ENCODE results near the gene LTF.
A peak's percentile ranks its signal among the peaks of the same experiment; 100 is the strongest.
"Not testable (repeated sequence)": the region's sequence is repeated elsewhere in the genome, so short reads cannot be mapped to it uniquely, and the experiment has no call there.

The LTF gene

GRCh38 chr3:46412786-46413298, 51.9 kb downstream of the LTF start:
- no peak for DNase-seq (ENCODE audit: low read depth)

- no peak for DNase-seq (ENCODE audit: low read depth)
Measured at GRCh38 chr3:46411271-46411670, 53.4 kb downstream of the LTF start.

GRCh38 chr3:46410669-46411068, 54.0 kb downstream of the LTF start:
- DNase-seq (ENCODE audit: low read depth), result no peak

GRCh38 chr3:46409739-46410489, 54.8 kb downstream of the LTF start:
- no peak for DNase-seq (ENCODE audit: low read depth)

DNA sequence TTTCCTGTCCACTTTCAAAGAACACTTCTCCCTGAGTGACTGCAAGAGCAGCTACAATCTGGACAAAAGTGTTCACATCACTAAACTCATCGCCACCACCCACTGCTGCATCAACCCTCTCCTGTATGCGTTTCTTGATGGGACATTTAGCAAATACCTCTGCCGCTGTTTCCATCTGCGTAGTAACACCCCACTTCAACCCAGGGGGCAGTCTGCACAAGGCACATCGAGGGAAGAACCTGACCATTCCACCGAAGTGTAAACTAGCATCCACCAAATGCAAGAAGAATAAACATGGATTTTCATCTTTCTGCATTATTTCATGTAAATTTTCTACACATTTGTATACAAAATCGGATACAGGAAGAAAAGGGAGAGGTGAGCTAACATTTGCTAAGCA, 55.9 kb downstream of the LTF start:
- no peak for DNase-seq (ENCODE audit: low read depth)

GRCh38 chr3:46407970-46408369, 56.7 kb downstream of the LTF start:
- DNase-seq (ENCODE audit: low read depth), result no peak

GRCh38 chr3:46406788-46407611, 57.7 kb downstream of the LTF start, which contains the start of the genes CCR5AS and CCRL2:
CCR5AS (minus strand) TSS chr3:46407066.
CCRL2 (plus strand) TSS chr3:46407259; CDS start chr3:46408080, 821 bp downstream.
- DNase-seq (ENCODE audit: low read depth), result peak; percentile 31

- no peak for DNase-seq (ENCODE audit: low read depth)
Measured at GRCh38 chr3:46406443-46406787, 58.3 kb downstream of the LTF start.

- DNase-seq (ENCODE audit: low read depth), result no peak
Measured at GRCh38 chr3:46405301-46406019, 59.2 kb downstream of the LTF start.

DNA sequence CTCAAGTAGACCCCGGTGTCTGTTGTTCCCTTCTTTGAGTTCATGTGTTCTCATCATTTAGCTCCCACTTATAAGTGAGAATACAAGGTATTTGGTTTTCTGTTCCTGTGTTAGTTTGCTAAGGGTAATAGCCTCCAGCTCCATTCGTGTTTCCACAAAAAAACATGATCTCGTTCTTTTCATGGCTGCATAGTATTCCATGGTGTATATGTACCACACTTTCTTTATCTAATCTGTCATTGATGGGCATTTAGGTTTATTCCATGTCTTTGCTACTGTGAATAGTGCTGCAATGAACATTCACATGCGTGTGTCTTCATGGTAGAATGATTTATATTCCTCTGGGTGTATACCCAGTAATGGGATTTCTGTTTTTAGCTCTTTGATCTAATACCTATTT, 61.8 kb downstream of the LTF start:
- DNase-seq (ENCODE audit: low read depth), result not testable (repeated sequence)

GRCh38 chr3:46401579-46401978, 63.1 kb downstream of the LTF start:
- no peak for DNase-seq (ENCODE audit: low read depth)

- DNase-seq (ENCODE audit: low read depth), result no peak
Measured at GRCh38 chr3:46400846-46401245, 63.9 kb downstream of the LTF start.

GRCh38 chr3:46400000-46400734, 64.5 kb downstream of the LTF start:
- DNase-seq (ENCODE audit: low read depth), result no peak

DNA sequence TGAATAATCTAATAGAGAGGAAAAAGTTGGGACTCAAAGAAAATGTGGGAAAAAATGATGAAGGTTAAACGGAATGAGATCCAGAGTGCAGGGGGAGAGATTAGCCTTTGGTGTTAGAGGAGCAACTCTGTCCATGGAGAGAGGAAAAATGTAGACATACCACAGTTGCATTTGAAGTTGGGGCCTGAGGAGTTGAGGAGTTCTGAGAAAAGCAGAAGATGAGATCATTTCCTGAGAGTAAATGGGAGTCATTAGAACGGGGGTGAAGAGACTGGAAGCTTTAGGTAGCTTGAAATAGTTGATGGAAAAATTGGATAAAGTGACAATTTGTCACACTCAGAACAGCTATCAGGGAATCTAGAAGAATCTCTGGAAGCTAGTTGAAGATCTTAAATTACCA, 65.1 kb downstream of the LTF start:
- no peak for DNase-seq (ENCODE audit: low read depth)

DNA sequence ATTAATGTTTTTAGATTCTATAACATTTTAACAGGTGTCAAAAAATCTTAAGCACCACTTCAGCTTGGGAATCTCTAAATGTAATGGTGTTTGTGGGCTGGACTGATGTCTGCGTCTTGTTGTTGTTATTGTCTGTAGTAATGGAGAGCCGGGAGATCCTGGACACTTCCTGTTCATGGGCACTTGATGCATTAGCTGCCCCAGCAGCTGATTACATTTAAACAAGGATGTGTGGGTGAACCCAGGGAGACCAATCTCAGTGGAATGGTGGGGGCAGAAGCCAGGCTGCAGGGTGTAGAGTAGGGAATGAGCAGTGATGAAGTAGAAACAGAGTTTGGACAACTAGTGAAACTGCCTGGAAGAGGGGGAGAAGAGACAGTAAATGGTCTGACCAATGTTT, 65.6 kb downstream of the LTF start:
- no peak for DNase-seq (ENCODE audit: low read depth)

DNA sequence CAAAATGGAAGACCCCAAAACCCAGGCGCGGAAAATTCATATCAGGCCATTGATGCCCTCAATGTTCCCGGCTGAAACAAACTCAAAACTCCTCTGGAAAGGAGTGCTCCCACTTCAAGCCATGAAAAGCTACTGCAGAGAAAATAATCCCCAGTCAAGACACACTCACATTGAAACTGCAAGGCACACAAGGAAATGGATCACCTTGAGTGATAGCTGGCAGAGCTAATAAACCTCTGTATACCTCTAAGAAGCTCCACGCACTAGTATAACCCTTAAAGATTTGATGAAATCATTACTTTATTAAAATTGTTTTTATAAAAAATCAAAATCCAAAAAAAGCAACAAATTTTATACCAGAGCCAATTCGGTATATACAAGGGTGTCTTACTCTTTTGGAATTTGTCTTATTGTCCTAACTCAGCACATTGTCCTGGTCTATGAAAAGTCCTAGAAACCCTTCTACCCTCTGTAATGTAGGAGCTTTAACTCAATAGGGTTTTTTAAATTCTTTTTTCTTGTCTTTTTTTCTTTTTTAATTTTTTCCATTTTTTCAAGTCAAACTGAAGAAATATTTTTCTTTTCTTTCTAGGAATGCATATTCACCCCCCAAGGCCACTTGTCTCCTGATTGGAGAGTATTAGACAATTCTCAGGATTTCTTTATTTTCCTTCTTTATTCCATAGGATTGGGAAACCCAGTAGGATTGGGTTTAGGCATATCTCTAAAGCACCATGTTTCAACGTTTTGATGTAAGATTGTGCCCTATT, 66.3 kb downstream of the LTF start:
- DNase-seq (ENCODE audit: low read depth), result no peak

DNA sequence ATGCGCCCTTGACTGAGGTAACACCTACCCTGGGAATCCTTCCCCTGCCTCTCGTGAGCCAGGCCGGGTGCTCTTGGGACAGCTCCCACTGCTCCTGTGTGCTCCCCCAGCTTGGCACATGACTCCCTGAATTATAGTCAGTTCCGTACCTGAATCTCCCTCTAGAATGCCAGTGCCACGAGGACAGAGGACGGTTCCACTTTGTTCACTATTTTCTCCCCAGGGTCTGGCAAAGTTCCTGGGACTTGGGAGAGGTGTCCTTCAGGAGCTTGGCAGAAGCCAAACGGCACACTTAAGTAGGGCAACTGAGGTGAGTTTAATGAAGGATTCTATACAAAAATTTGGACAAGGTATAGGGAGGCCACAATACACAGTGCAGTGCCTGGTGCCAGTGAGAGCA, 67.6 kb downstream of the LTF start:
- no peak for DNase-seq (ENCODE audit: low read depth)

GRCh38 chr3:46395766-46396530, 68.8 kb downstream of the LTF start:
- DNase-seq (ENCODE audit: low read depth), result no peak

DNA sequence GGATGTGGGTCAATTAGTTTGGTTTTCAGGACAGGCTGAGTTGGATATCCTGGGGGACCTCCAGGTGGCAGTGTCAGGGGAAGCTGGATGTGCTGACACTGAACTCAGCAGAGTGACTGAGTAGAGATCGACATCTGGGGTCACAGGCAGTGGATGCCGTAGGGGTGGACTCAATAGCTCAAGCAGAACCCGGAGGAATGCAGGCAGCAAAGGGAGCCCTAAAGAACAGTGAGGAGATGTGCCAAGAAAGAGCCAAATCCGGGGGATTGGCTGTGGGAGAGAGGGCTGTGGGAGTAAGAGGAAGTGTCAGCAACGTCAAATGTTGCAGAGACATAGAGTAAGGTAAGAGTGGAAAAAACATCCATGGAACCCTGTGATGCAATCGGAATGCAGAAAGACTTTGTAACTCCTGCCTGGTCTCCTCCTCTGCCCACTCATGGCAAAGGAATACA, 69.5 kb downstream of the LTF start:
- DNase-seq (ENCODE audit: low read depth), result no peak

All from activated T-cell treated with anti-CD3 and anti-CD28 coated beads for 48 hours (primary cell).